Activated T-cell treated with anti-CD3 and anti-CD28 coated beads for 1 hour (primary cell): ENCODE measurements around the gene TMEM80.
"Not testable (repeated sequence)": the region's sequence is repeated elsewhere in the genome, so short reads cannot be mapped to it uniquely, and the experiment has no call there.

Experiments used
- DNase-seq: peaks from one replicate; pipeline ENCODE4 v3.0.0-alpha.2; 2020; ENCODE audit warnings: low read depth

The TMEM80 gene

GRCh38 chr11:695538-696248, at the start of gene TMEM80:
Gene TMEM80, plus strand, starts transcription at chr11:695816. Its CDS starts 12 bp downstream, at chr11:695828.
- peak; percentile 94 for DNase-seq

- DNase-seq, result no peak
These were observed 49.4 kb upstream of the TMEM80 start for GRCh38 chr11:646214-646613.

GRCh38 chr11:647672-648158, 47.9 kb upstream of the TMEM80 start:
- DNase-seq, result not testable (repeated sequence)

GRCh38 chr11:650482-650881, 45.1 kb upstream of the TMEM80 start:
- no peak for DNase-seq

GRCh38 chr11:653136-653535, 42.5 kb upstream of the TMEM80 start:
- DNase-seq, result not testable (repeated sequence)

- no peak for DNase-seq
These were observed 41.8 kb upstream of the TMEM80 start for GRCh38 chr11:653837-654236.

GRCh38 chr11:654444-654843, 41.2 kb upstream of the TMEM80 start:
- DNase-seq, result not testable (repeated sequence)

- no peak for DNase-seq
These were observed 40.4 kb upstream of the TMEM80 start for GRCh38 chr11:655036-655726.

- DNase-seq, result no peak
These were observed 39.2 kb upstream of the TMEM80 start for GRCh38 chr11:656426-656825.

GRCh38 chr11:656866-657265, 38.8 kb upstream of the TMEM80 start:
- no peak for DNase-seq

GRCh38 chr11:657691-658126, 37.9 kb upstream of the TMEM80 start:
- no peak for DNase-seq

- no peak for DNase-seq
These were observed 36.0 kb upstream of the TMEM80 start for GRCh38 chr11:659532-660085.

GRCh38 chr11:660281-660680, 35.3 kb upstream of the TMEM80 start:
- no peak for DNase-seq

- no peak for DNase-seq
These were observed 34.8 kb upstream of the TMEM80 start for GRCh38 chr11:660681-661444.

GRCh38 chr11:662689-663274, 32.8 kb upstream of the TMEM80 start:
- DNase-seq, result peak; percentile 22

GRCh38 chr11:665062-665703, 30.4 kb upstream of the TMEM80 start:
- no peak for DNase-seq

- no peak for DNase-seq
These were observed 29.8 kb upstream of the TMEM80 start for GRCh38 chr11:665704-666281.

- no peak for DNase-seq
These were observed 21.8 kb upstream of the TMEM80 start for GRCh38 chr11:673866-674265.

- DNase-seq, result no peak
These were observed 21.2 kb upstream of the TMEM80 start for GRCh38 chr11:674406-674805.

GRCh38 chr11:678297-678696, 17.3 kb upstream of the TMEM80 start:
- no peak for DNase-seq
